K562 (cell line): ENCODE measurements around the gene CTDSP2. TPM values are rescaled to one million over a fixed set of nuclear protein-coding genes. Genes with fewer than 3 reads are reported as not detected.

Source experiments
- BCOR ChIP-seq: fragments of 450-650 bp; IDR thresholded peaks from 2 replicates; pipeline ENCODE4 v1.6.1; 2016
- CHD2 ChIP-seq: IDR thresholded peaks from 2 replicates; pipeline ENCODE4 v1.6.1; 2011; ENCODE audit warnings: low read depth, low read length
- EHMT2 ChIP-seq: fragments of 450-650 bp; IDR thresholded peaks from 2 replicates; pipeline ENCODE4 v1.6.1; 2018; ENCODE audit warnings: antibody characterized with exemption
- ETV6 ChIP-seq, 3 experiments: fragments of 150-350 bp in 1 of 3; sonication (generic) in 1 of 3; formaldehyde crosslinking in 1 of 3; IDR thresholded peaks; 2 replicates each; pipeline versions ENCODE4 v1.6.1 to v1.8.0; 2014 to 2022; ENCODE audit warnings: borderline replicate concordance in 2 of 3, low read depth in 2 of 3, antibody characterized with exemption in 1 of 3, low read length in 1 of 3, mild to moderate bottlenecking in 1 of 3, missing genetic modification reagents in 1 of 3
- HDAC8 ChIP-seq: fragments of 450-650 bp; IDR thresholded peaks from 2 replicates; pipeline ENCODE4 v1.6.1; 2016; ENCODE audit warnings: mild to moderate bottlenecking, missing genetic modification characterization, moderate library complexity, missing compliant biosample characterization
- IRF2 ChIP-seq: sonication (generic); formaldehyde crosslinking; IDR thresholded peaks from 2 replicates; pipeline ENCODE4 v1.8.1; 2022; ENCODE audit warnings: mild to moderate bottlenecking, missing genetic modification reagents
- KDM2B ChIP-seq: fragments of 250-450 bp; sonication (Bioruptor Pico); IDR thresholded peaks from 2 replicates; pipeline ENCODE4 v1.8.0; 2021; ENCODE audit warnings: mild to moderate bottlenecking, moderate library complexity
- MTA1 ChIP-seq: fragments of 450-650 bp; IDR thresholded peaks from 2 replicates; pipeline ENCODE4 v1.6.1; 2017; ENCODE audit warnings: borderline replicate concordance
- NCOA1 ChIP-seq: fragments of 450-650 bp; IDR thresholded peaks from 2 replicates; pipeline ENCODE4 v1.6.1; 2016; ENCODE audit warnings: low read depth
- NELFE ChIP-seq: IDR thresholded peaks from 2 replicates; pipeline ENCODE4 v1.6.1; 2011; ENCODE audit warnings: mild to moderate bottlenecking; ENCODE audit not compliant: insufficient read depth, insufficient read length
- NR2C2 ChIP-seq, 2 experiments: fragments of 200-800 bp in 1 of 2; sonication (Bioruptor generic) in 1 of 2; sonication (generic) in 1 of 2; formaldehyde crosslinking in 1 of 2; IDR thresholded peaks; 2 replicates each; pipeline versions ENCODE4 v1.6.1 to v1.8.0; 2016 to 2022; ENCODE audit warnings: mild to moderate bottlenecking in 1 of 2, missing compliant biosample characterization in 1 of 2, missing genetic modification characterization in 1 of 2, missing genetic modification reagents in 1 of 2
- PHF20 ChIP-seq: fragments of 450-650 bp; IDR thresholded peaks from 2 replicates; pipeline ENCODE4 v1.6.1; 2018; ENCODE audit not compliant: partially characterized antibody
- SIN3B ChIP-seq: fragments of 450-650 bp; IDR thresholded peaks from 2 replicates; pipeline ENCODE4 v1.6.1; 2017; ENCODE audit warnings: low read depth, mild to moderate bottlenecking, moderate library complexity
- SRSF1 ChIP-seq: fragments of 200-400 bp; formaldehyde crosslinking; IDR thresholded peaks from 2 replicates; pipeline ENCODE4 v1.6.1; 2017; ENCODE audit warnings: mild to moderate bottlenecking, low read depth, low read length, moderate library complexity
- STAT5B ChIP-seq: fragments of 250-450 bp; sonication (Bioruptor Pico); IDR thresholded peaks from 2 replicates; pipeline ENCODE4 v1.8.0; 2021; ENCODE audit warnings: mild to moderate bottlenecking, inconsistent platforms
- TGIF2 ChIP-seq: sonication (generic); formaldehyde crosslinking; IDR thresholded peaks from 2 replicates; pipeline ENCODE4 v1.8.1; 2022; ENCODE audit warnings: mild to moderate bottlenecking, missing genetic modification reagents, moderate library complexity
- ZFPM2 ChIP-seq: fragments of 250-450 bp; sonication (Bioruptor Pico); IDR thresholded peaks from 2 replicates; pipeline ENCODE4 v1.5.1; 2022; ENCODE audit warnings: mild to moderate bottlenecking
- ZMIZ1 ChIP-seq, 2 experiments: fragments of 150-350 bp in 1 of 2; IDR thresholded peaks; 2 replicates each; pipeline ENCODE4 v1.6.1; 2012 to 2016; ENCODE audit warnings: low read depth in 2 of 2, low read length in 2 of 2, mild to moderate bottlenecking in 1 of 2, moderate library complexity in 1 of 2
- ZNF584 ChIP-seq: fragments of 200-800 bp; sonication (Bioruptor generic); IDR thresholded peaks from 2 replicates; pipeline ENCODE4 v1.6.1; 2016; ENCODE audit warnings: low read depth, mild to moderate bottlenecking, missing genetic modification characterization, missing compliant biosample characterization
- ZNF639 ChIP-seq, 2 experiments: fragments of 200-800 bp in 1 of 2; sonication (Bioruptor generic) in 1 of 2; sonication (generic) in 1 of 2; formaldehyde crosslinking in 1 of 2; IDR thresholded peaks in 1 of 2; conservative IDR thresholded peaks in 1 of 2; 2 replicates each; pipeline versions ENCODE4 v1.5.0 to v1.6.1; 2016 to 2020; ENCODE audit warnings: missing compliant biosample characterization in 1 of 2, missing genetic modification characterization in 1 of 2, missing genetic modification reagents in 1 of 2
- polyA plus RNA-seq, 8 experiments: library from polyadenylated mRNA; depleted of rRNA in 4 of 8; stranded (reverse) in 5 of 8; unstranded in 3 of 8; fragments of >200 nt; fragmentation: Nextera tagmentation in 2 of 8; fragmentation: Illumina TruSeq in 1 of 8; extraction: Ambion mirVana in 2 of 8; extraction: Trizol in 1 of 8; gene quantifications; 2 replicates each; pipeline versions ENCODE4 v1.2.1 to v1.2.3, GENCODE V29; 2011 to 2014; ENCODE audit warnings: inconsistent platforms in 1 of 8, missing spikeins in 1 of 8
- total RNA-seq, 7 experiments: library from RNA; depleted of rRNA in 6 of 7; stranded (reverse); fragments of >200 nt in 6 of 7; fragmentation: Illumina TruSeq in 2 of 7; extraction: Trizol in 2 of 7; gene quantifications; 2 replicates each; pipeline versions ENCODE4 v1.2.1 to v1.2.3, GENCODE V29; 2011 to 2021; ENCODE audit warnings: low replicate concordance in 1 of 7

The CTDSP2 gene
- total and polyA plus RNA-seq, 9 of the 15 experiments (the other 6 are each of a cell fraction or from before 2014, with no cell fraction given) = 20.4 to 108 (median 47.7) TPM

GRCh38 chr12:57874166-57875108 lies 27.9 kb upstream of the CTDSP2 start (continued):
- no peak for TF ChIP-seq ZMIZ1 (IDR thresholded peaks at IDR 0.05; ENCODE audit: low read depth in 2 of 2, low read length in 2 of 2)
- TF ChIP-seq TGIF2 = no peak
- no peak for TF ChIP-seq SRSF1
- no peak for TF ChIP-seq PHF20
- TF ChIP-seq ZNF639 (CRISPR knock-in tag; conservative IDR thresholded peaks at IDR 0.05 in 1 of 2, IDR thresholded peaks at IDR 0.05 in 1 of 2) = no peak
- no peak for TF ChIP-seq ZNF584 (CRISPR knock-in tag)
- TF ChIP-seq HDAC8 (tag) = no peak
- no peak for TF ChIP-seq STAT5B (CRISPR knock-in tag)
- no peak for TF ChIP-seq CHD2
- no peak for TF ChIP-seq NCOA1
- no peak for TF ChIP-seq IRF2
- TF ChIP-seq NR2C2 (CRISPR knock-in tag; IDR thresholded peaks at IDR 0.05) = no peak
- TF ChIP-seq NR2C2 (tag; IDR thresholded peaks at IDR 0.05) = 0 out of 2 replicates have a peak, but pooled peaks have one; percentile 33
- TF ChIP-seq BCOR = no peak
- 0 out of 2 replicates have a peak, but pooled peaks have one; percentile 43 for TF ChIP-seq EHMT2
- no peak for TF ChIP-seq NELFE
- peak; percentile 26; the same call in 1 of the 2 replicates for TF ChIP-seq SIN3B
- TF ChIP-seq ZFPM2 (CRISPR knock-in tag) = no peak
- TF ChIP-seq ETV6 (IDR thresholded peaks at IDR 0.05; ENCODE audit: borderline replicate concordance in 1 of 2, low read depth in 2 of 2, low read length in 1 of 2) = 0 out of 4 replicates have a peak, but pooled peaks of 1 of the 2 experiments have one; percentile 35
- TF ChIP-seq ETV6 (CRISPR knock-in tag; IDR thresholded peaks at IDR 0.05; ENCODE audit: borderline replicate concordance) = no peak
- TF ChIP-seq MTA1 = peak; percentile 15; the same call in 1 of the 2 replicates
- TF ChIP-seq KDM2B (CRISPR knock-in tag) = no peak
